SK-N-MC (cell line): ENCODE measurements around the gene C3orf38.

Experiments
- EZH2 ChIP-seq: fragments of 200-600 bp; sonication (generic); IDR thresholded peaks from one replicate; pipeline ENCODE4 v1.6.1; 2017; ENCODE audit warnings: antibody characterized with exemption
- POLR2AphosphoS5 ChIP-seq: IDR thresholded peaks from 2 replicates; pipeline ENCODE4 v1.6.1; 2012; ENCODE audit warnings: mild to moderate bottlenecking, low read depth, low read length, borderline replicate concordance

DNA sequence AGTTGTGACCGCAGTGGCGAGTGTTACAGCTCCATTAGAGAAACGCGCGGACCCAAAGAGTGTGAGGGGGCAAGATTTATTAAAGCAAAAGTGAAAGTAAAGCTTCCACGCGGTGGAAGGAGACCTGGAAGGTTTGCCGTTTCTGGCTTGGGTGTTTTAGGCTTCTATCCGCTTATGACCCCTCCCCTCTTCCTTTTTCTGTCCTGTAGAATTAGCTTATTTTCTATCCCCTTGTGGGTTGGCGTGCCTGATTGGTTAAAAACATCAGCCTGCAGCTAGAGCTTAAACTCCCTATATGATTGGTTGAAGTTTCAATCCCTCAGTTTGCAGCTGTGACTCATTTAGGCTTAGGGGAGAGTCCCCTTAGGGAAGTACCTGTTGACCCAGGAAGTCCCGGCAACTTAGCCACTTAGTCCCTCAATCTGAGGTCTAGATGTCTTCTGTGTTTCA lies 39.6 kb downstream of the C3orf38 start:
- TF ChIP-seq POLR2AphosphoS5, result no peak
- no peak for TF ChIP-seq EZH2
